Activated naive CD8-positive, alpha-beta T cell treated with anti-CD3 and anti-CD28 coated beads, Interleukin-2, amount 50 U/mL, for 24 hours (primary cell): Measurements from ENCODE around the gene TRPM3.
A peak's percentile ranks its signal among the peaks of the same experiment; 100 is the strongest.

ENCODE experiments used
- ATAC-seq: fragments of 150-1000 bp; cut with Tn5 transposase; one replicate; pipeline ENCODE4 v1.10.0; 2021
- DNase-seq: peaks from one replicate; pipeline ENCODE4 v3.0.0; 2021
- H3K27ac Mint-ChIP-seq: one replicate; pipeline ENCODE4 v1.8.0; 2021; ENCODE audit warnings: mild to moderate bottlenecking, mixed read lengths
- H3K27me3 Mint-ChIP-seq: one replicate; pipeline ENCODE4 v1.8.0; 2021; ENCODE audit warnings: mixed read lengths
- H3K36me3 Mint-ChIP-seq: one replicate; pipeline ENCODE4 v1.8.0; 2021; ENCODE audit warnings: low read depth, mixed read lengths
- H3K4me1 Mint-ChIP-seq: one replicate; pipeline ENCODE4 v1.8.0; 2021; ENCODE audit warnings: mixed read lengths
- H3K4me3 Mint-ChIP-seq: one replicate; pipeline ENCODE4 v1.8.0; 2021; ENCODE audit warnings: mild to moderate bottlenecking, moderate library complexity, mixed read lengths
- H3K9me3 Mint-ChIP-seq: one replicate; pipeline ENCODE4 v1.8.0; 2021; ENCODE audit warnings: mixed read lengths

TRPM3 gene

DNA sequence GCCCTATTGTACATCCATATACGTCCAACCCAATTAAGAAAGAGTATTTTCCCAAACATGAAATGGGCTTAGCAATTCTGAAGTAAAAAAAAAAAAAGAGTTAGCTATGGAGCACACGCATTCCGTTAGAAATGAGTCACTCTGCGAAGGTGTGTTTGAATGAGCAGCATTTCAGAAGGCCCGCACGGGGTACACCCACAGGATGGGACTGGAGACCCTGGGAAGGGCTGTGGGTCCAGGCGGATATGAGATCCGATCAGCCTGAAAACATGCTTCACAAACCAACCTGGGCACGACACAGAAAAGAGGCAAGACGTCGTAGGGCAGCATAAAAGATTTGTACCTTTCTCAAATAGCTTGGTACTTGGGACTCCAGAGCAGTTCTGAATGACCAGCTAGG lies 533.0 kb downstream of the TRPM3 start:
- DNase-seq = no peak

DNA sequence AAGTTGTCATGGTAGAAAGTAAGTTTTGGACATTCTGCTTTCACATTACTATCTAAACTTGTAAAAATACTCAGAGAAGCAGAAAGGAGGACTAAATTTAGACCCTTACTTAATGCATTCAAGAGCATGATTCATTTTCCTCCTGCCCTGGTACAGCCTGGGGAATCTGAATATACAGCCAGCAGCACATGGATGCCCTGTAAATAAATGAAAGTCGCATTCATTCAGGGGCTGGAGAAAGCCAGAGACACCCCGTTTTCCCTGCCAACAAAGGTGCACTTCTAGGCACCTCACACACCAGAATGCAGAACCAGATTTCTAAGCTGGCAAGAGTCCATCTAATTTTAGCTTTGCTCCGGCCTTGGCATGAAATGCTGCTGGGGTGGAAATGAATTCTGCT lies 534.2 kb downstream of the TRPM3 start:
- ATAC-seq (no peak), DNase-seq (no peak)
- H3K4me3 Mint-ChIP-seq = no peak overlapping the region
- no peaks in the 10 kb centered on the region for H3K36me3 Mint-ChIP-seq
- H3K27ac Mint-ChIP-seq = no peak overlapping the region
- H3K4me1 Mint-ChIP-seq = no peaks in the 10 kb centered on the region
- no peaks in the 10 kb centered on the region for H3K9me3 Mint-ChIP-seq
- no peaks in the 10 kb centered on the region for H3K27me3 Mint-ChIP-seq

More for the DNA sequence above, 533.0 kb downstream of the TRPM3 start:
- ATAC-seq = no peak
- Mint-ChIP-seq H3K9me3 (no peaks in the 10 kb centered on the region), H3K4me3 (no peak overlapping the region), H3K4me1 (no peaks in the 10 kb centered on the region), H3K27me3 (no peaks in the 10 kb centered on the region), H3K27ac (no peak overlapping the region), H3K36me3 (no peaks in the 10 kb centered on the region)

DNA sequence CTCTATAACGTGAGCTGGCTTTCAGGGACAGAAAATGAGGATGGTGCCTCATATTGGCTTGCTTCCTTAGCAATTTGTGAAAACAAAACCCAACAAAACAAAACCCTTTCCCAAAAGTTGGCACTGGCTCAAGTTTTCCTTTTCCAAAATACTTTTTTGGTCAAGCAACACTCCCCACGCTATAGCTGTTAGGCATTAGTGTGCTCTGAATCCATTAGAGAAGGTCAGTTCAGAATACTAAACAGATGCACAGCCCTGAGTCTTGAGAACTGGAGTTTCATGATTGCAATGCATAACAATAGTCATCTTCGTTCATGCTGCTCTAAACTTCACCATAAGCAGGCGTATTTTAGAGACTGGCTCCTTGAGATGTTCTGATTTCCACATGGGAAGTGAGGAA lies 534.9 kb downstream of the TRPM3 start:
- ATAC-seq (no peak), DNase-seq (no peak)
- Mint-ChIP-seq H3K9me3 (no peaks in the 10 kb centered on the region), H3K4me1 (no peaks in the 10 kb centered on the region), H3K27me3 (no peaks in the 10 kb centered on the region), H3K36me3 (no peaks in the 10 kb centered on the region), H3K27ac (no peak overlapping the region), H3K4me3 (no peak overlapping the region)

DNA sequence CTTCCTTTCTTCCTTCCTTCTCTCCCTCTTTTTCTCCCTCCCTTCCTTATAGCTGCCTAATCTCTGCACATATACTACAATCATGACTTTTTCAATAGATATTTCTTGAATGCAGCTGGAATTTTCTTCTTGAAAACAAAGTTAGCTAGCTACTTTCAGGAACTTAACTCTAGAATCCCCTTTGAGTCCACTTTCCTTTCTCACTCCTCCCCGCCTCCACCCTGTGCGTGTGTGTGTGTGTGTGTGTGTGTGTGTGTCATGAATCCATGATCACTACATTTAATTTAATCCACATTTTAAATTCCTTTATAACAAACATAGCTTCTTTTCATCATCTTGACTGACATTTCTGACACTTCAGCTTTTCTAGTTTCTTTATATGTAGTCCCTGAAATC lies 539.5 kb downstream of the TRPM3 start:
- ATAC-seq (no peak), DNase-seq (no peak)
- no peaks in the 10 kb centered on the region for H3K27me3 Mint-ChIP-seq
- H3K36me3 Mint-ChIP-seq = no peaks in the 10 kb centered on the region
- H3K4me3 Mint-ChIP-seq = no peak overlapping the region
- peaks cover 9% of the 10 kb centered on the region for H3K4me1 Mint-ChIP-seq
- no peak overlapping the region for H3K27ac Mint-ChIP-seq
- no peaks in the 10 kb centered on the region for H3K9me3 Mint-ChIP-seq

DNA sequence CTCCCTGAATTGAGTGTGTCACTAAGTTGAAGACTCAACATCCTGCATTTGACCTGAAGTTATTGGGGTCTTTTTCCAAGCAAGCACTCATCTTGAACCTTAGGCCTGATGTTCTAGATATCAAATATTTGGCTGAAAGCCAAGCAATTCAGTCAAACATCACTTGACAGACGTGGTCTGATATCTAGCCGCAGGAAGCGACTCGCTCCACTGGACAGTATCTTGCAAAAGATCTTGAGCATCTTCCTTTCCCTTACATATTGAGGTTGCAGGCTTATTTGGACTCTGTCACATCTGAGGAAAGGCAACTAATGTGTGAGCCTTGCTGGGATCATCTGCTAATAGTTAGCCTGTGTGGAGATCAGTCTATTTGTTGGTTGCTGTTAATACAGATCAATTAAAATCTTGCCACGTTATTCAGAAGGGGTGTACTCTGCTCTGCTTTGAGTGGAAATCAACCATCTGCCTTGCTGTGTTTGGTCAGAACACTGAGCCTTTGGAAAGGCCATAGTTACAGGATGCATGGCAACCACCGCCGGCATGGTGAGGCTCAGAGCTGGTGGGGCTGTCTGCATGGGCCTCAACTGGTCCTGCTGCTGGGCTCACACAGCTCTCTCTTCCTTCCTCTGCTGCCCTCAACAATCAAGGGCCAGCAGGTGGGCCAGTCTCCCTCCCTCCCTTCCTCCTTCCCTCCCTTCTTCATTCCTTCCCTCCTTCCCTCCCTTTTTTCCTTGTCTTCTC lies 540.0 kb downstream of the TRPM3 start:
- H3K9me3 Mint-ChIP-seq = no peaks in the 10 kb centered on the region
- no peak overlapping the region for H3K27ac Mint-ChIP-seq
- DNase-seq = no peak
- no peaks in the 10 kb centered on the region for H3K27me3 Mint-ChIP-seq
- ATAC-seq = no peak
- H3K36me3 Mint-ChIP-seq = no peaks in the 10 kb centered on the region
- H3K4me1 Mint-ChIP-seq = peaks cover 10% of the 10 kb centered on the region
- no peak overlapping the region for H3K4me3 Mint-ChIP-seq

DNA sequence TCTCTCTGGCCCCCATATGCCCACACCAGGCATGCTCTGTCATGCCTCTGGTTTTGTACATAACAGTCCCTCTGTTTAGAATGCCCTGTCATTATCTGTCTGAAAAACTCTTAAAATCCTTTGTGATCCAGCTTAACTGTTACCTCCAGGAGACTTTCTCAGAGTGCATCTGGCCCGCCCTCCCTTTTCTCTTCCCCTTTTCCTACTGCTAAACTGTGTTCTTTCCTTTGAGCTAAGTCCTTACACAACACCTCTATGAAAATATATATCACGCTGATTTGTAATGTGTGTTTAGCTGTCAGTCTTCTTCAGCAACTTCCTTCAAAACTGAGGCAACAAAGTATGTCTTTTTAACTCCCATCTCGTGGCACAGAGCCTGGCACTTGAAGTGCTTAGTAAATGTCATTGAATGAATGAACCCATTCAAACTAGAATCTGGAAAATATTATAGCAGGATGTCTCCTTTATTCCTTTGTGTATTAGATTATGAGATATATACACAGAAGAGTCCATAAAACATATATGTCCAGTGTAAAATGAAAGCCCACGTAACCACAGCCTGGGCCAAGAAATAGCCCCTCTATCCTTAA lies 540.7 kb downstream of the TRPM3 start:
- Mint-ChIP-seq H3K4me3 (no peak overlapping the region), H3K27me3 (no peaks in the 10 kb centered on the region), H3K9me3 (no peaks in the 10 kb centered on the region), H3K36me3 (no peaks in the 10 kb centered on the region), H3K27ac (peak overlapping the region; percentile 29), H3K4me1 (peaks cover 10% of the 10 kb centered on the region)
- ATAC-seq (no peak), DNase-seq (no peak)

DNA sequence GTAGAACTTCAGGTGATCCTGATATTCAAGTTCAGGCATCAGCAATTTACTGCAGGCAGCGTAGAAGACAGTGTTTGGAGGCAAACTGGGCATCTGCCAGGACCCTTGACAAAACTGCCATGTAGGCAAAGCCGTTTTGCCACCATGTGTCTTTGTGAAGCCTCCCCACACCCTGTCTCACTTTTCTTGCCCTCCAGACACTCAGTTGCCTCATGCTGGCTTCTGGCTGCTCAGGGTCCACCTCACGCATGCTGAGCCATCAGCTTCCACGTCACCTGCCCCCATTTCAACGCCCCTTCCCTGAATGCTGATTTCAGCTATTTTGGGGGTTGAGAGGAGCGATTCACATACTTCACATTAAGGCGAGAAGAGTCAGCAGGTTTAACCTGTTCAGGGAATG lies 541.7 kb downstream of the TRPM3 start:
- ATAC-seq (no peak), DNase-seq (no peak)
- Mint-ChIP-seq H3K4me1 (peaks cover 10% of the 10 kb centered on the region), H3K9me3 (no peaks in the 10 kb centered on the region), H3K36me3 (no peaks in the 10 kb centered on the region), H3K27me3 (no peaks in the 10 kb centered on the region), H3K27ac (no peak overlapping the region), H3K4me3 (no peak overlapping the region)

DNA sequence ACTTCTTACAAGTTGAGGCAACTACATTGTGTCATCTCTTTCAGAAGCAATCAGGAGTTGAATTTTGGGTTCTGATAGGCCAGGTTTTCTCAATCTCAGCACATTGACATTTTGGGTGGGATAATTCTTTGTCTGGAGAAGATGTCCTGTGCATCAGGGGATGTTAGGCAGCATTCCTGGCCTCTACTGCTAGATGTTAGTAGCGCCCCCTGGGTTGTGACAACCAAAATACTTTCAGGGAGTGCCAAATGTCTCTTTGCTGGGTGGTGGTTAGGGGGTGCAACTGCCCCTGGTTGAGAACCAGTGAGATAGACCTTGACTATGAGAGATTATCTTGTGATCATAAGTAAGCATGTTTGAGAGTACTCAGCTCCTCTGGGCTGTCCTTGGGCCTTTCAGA lies 542.7 kb downstream of the TRPM3 start:
- Mint-ChIP-seq H3K27me3 (no peaks in the 10 kb centered on the region), H3K27ac (no peak overlapping the region), H3K4me3 (no peak overlapping the region), H3K4me1 (peaks cover 10% of the 10 kb centered on the region), H3K9me3 (no peaks in the 10 kb centered on the region), H3K36me3 (no peaks in the 10 kb centered on the region)
- ATAC-seq (no peak), DNase-seq (no peak)

DNA sequence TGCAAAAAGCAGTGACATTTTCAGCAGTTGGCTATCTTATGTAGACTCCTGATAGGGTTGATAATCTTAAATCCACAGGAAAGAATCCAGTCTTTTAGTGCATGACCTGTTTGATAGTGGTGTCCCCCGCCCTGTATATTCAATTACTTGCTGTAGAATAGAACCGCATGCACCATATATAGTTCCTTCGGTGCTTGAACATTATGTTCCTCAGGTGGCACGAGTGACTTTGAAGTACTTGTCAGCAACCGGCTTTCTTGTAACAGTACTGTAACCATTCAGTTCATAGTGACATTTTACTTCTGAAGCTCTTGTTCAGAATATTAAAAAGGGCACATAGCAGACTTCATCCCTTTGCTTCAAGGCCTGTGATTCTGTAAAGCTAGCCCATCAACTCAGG lies 543.8 kb downstream of the TRPM3 start:
- DNase-seq = no peak
- no peaks in the 10 kb centered on the region for H3K36me3 Mint-ChIP-seq
- H3K9me3 Mint-ChIP-seq = no peaks in the 10 kb centered on the region
- ATAC-seq = no peak
- peaks cover 10% of the 10 kb centered on the region for H3K4me1 Mint-ChIP-seq
- no peak overlapping the region for H3K4me3 Mint-ChIP-seq
- no peaks in the 10 kb centered on the region for H3K27me3 Mint-ChIP-seq
- no peak overlapping the region for H3K27ac Mint-ChIP-seq

DNA sequence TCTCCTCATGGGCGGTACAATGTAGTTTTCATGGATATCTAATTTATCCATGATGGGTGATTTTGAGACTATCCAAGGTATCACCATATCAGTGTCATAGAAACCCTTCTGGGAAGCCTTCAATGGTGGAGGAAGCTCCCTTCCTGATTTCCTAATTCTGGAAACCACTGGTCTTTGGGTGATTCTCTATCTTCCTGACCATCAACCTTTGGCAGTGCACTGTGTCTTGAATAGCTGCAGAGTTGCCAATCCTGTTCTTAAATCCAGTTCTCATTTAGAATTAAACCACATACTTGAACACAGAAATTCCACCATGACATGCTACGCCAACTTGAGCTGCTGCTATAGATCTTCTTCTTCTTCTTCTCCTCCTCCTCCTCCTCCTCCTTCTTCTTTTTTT lies 545.3 kb downstream of the TRPM3 start:
- Mint-ChIP-seq H3K27ac (no peak overlapping the region), H3K27me3 (no peaks in the 10 kb centered on the region), H3K4me3 (no peak overlapping the region), H3K4me1 (peaks cover 10% of the 10 kb centered on the region), H3K36me3 (no peaks in the 10 kb centered on the region), H3K9me3 (no peaks in the 10 kb centered on the region)
- DNase-seq (no peak), ATAC-seq (no peak)

DNA sequence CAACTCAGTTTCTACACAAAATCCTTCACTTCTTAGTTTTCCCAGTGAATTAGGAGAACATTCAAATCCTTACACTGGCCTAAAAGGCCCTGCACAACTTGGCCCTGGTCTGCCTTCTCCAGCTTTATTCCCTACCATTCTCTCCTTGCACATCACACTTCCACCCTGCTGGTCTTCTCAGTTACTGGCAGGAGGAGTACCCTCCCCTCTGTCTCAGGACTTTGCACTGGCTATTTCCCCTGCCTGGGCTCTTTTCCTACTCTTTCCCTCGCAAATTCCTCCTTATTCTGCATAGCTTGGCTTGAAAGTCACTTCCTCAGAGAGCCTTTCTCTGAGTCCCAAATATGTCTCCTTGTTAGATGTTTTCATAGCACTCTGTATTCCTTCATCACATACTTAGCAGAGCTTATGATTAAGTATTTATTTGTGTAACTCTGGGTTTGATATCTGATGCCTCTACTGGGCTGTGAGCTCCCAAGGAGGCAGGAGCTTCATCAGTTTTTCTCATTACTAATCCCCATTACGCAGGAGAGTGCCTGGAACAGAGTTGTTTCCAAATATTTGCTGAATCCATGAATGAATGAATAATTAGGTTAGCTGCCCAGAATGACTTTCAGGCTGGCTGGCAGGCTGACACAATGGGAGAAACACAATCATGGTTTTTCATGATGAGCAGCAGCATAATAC lies 547.1 kb downstream of the TRPM3 start:
- H3K4me3 Mint-ChIP-seq = no peak overlapping the region
- DNase-seq (no peak), ATAC-seq (no peak)
- no peaks in the 10 kb centered on the region for H3K36me3 Mint-ChIP-seq
- H3K27me3 Mint-ChIP-seq = no peaks in the 10 kb centered on the region
- peaks cover 10% of the 10 kb centered on the region for H3K4me1 Mint-ChIP-seq
- no peak overlapping the region for H3K27ac Mint-ChIP-seq
- H3K9me3 Mint-ChIP-seq = no peaks in the 10 kb centered on the region

DNA sequence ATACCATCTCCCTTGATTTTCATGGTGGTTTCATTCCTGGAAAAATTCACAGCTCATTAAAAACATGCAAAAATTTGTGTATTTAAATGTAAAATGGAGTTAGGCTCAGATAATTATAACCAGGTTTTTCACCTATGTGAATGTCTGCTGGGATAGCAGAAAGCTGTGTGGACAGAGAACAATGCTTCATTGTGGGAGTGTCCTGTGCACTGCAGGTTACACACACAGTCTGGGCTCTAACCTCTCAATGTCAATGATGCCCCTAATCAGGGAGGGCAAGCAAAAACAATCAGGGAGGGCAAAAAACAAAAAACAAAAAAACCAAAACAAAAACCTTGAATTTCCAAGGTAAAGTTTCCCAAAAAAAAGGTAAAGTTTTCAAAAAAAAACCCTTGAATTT lies 548.1 kb downstream of the TRPM3 start:
- Mint-ChIP-seq H3K27me3 (no peaks in the 10 kb centered on the region), H3K4me3 (no peak overlapping the region), H3K4me1 (peaks cover 9% of the 10 kb centered on the region), H3K9me3 (no peaks in the 10 kb centered on the region), H3K36me3 (no peaks in the 10 kb centered on the region), H3K27ac (no peak overlapping the region)
- ATAC-seq (no peak), DNase-seq (no peak)

DNA sequence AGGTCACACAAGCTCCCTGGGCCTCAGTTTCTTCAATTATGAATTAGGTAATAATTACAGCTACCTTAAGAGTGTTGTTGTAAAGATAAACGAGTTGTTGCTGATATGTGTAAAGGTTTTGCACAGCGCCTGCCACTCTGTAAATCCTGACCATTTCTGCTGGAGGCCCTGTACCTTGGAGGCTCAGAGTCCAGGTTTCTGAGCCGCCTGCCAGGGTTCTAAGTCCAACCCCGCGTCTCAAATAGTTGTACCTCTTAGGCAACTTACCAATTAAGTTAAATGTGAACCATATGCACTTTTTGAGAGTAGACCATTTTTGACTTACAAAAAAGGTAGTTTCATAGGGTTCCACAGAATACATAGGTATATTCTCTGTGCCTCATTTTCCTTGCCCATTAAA lies 550.2 kb downstream of the TRPM3 start:
- Mint-ChIP-seq H3K4me3 (no peak overlapping the region), H3K27ac (no peak overlapping the region), H3K4me1 (peaks cover 9% of the 10 kb centered on the region), H3K27me3 (no peaks in the 10 kb centered on the region), H3K9me3 (no peaks in the 10 kb centered on the region), H3K36me3 (no peaks in the 10 kb centered on the region)
- no peak for ATAC-seq
- no peak for DNase-seq

DNA sequence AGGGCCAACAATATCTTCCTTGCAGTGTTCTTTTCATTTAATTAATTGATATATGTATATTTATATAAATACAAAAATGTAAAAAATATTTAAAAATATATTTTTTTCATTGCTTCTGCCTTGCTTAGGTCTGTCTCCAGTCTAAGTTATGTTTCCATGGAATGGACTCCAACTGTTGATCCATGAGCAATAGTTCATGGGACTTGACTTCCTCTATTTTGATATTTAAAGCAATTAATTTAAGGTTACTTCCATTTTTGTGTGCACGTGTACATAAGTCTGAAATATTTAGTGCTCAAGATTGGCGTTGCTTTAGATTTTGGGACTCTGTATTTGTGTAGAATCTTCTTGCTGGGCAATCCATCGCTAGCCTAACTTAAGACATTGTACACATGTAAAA lies 551.6 kb downstream of the TRPM3 start:
- no peak overlapping the region for H3K27ac Mint-ChIP-seq
- DNase-seq (no peak), ATAC-seq (no peak)
- peaks cover 23% of the 10 kb centered on the region for H3K4me1 Mint-ChIP-seq
- no peaks in the 10 kb centered on the region for H3K27me3 Mint-ChIP-seq
- H3K4me3 Mint-ChIP-seq = no peak overlapping the region
- H3K9me3 Mint-ChIP-seq = no peaks in the 10 kb centered on the region
- H3K36me3 Mint-ChIP-seq = no peaks in the 10 kb centered on the region

DNA sequence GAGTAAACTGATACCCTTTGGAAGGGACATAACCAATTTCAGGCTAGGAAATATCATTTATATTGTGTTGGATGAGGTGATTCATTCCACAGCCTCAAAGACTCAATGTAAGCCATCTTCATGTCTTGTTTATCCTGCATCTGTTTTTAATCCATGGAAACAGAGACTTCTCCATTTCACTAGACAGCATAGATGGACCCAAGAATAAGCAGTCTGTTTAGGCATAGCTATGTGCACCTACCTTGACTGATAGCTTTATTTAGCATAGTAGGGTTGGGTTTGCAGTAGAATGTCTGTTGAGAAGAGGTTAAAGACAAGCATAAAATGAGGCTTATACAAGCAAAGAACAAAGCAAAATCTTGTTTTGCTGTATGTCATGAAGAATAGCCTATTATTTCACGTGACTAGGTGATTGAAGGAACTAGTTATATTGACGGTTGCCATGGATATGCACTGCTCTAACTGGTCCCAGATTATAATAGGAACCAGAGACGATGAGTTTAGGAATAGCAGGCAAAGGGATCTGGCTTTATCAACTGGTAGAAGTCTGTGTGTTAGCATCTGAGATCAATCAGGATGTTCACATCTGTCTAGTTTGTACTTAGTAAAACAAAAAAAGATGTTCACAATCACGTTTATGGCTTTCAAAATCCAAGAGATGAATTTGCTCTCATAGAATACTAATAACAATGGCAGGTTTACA lies 552.2 kb downstream of the TRPM3 start:
- H3K27me3 Mint-ChIP-seq = no peaks in the 10 kb centered on the region
- no peak for DNase-seq

More for the DNA sequence above, 552.2 kb downstream of the TRPM3 start:
- H3K9me3 Mint-ChIP-seq = no peaks in the 10 kb centered on the region
- H3K27ac Mint-ChIP-seq = no peak overlapping the region
- H3K4me1 Mint-ChIP-seq = peaks cover 29% of the 10 kb centered on the region
- no peak for ATAC-seq
- no peak overlapping the region for H3K4me3 Mint-ChIP-seq
- H3K36me3 Mint-ChIP-seq = no peaks in the 10 kb centered on the region
